Lung (tissue), 12 donors: ENCODE data around the gene MDFI. TPM values are rescaled to one million over a fixed set of nuclear protein-coding genes. Genes with fewer than 3 reads are reported as not detected.

Experiments
- ATAC-seq: fragments of 200-7000 bp; cut with Tn5 transposase; one replicate; pipeline ENCODE4 v1.9.1; 2020; ENCODE audit warnings: moderate number of reproducible peaks; ENCODE audit not compliant: insufficient read depth, low FRiP score
- DNase-seq, 3 donors: peaks; one replicate each; pipeline ENCODE4 v3.0.0-alpha.2; 2013 to 2017
- H3K27ac ChIP-seq, 2 donors: one replicate each; pipeline ENCODE4 v1.5.1; 2013; ENCODE audit warnings: mild to moderate bottlenecking in 2 of 2, moderate library complexity in 2 of 2, control low read depth in 1 of 2, inconsistent platforms in 1 of 2, low read depth in 1 of 2, low read length in 1 of 2
- H3K27me3 ChIP-seq, 3 donors: one replicate each; pipeline ENCODE4 v1.5.1; 2013; ENCODE audit warnings: low read length in 2 of 3; ENCODE audit not compliant: control insufficient read depth in 3 of 3, insufficient read depth in 3 of 3
- H3K36me3 ChIP-seq, 4 donors: one replicate each; pipeline ENCODE4 v1.5.1; 2013; ENCODE audit warnings: low read length in 4 of 4, mild to moderate bottlenecking in 1 of 4, moderate library complexity in 1 of 4; ENCODE audit not compliant: control insufficient read depth in 4 of 4, insufficient read depth in 4 of 4
- H3K4me1 ChIP-seq, 5 donors: one replicate each; pipeline ENCODE4 v1.5.1; 2013; ENCODE audit warnings: low read length in 5 of 5, mild to moderate bottlenecking in 2 of 5, moderate library complexity in 1 of 5; ENCODE audit not compliant: control insufficient read depth in 5 of 5, insufficient read depth in 5 of 5
- H3K4me3 ChIP-seq: one replicate; pipeline ENCODE4 v1.5.1; 2013; ENCODE audit warnings: mild to moderate bottlenecking, control low read depth, moderate library complexity
- H3K9ac ChIP-seq, 2 donors: one replicate each; pipeline ENCODE4 v1.5.1; 2013; ENCODE audit warnings: low read length in 2 of 2, control low read depth in 1 of 2; ENCODE audit not compliant: insufficient read depth in 1 of 2
- H3K9me3 ChIP-seq, 4 donors: one replicate each; pipeline ENCODE4 v1.5.1; 2013; ENCODE audit warnings: low read length in 3 of 4, mild to moderate bottlenecking in 1 of 4, moderate library complexity in 1 of 4; ENCODE audit not compliant: control insufficient read depth in 4 of 4, insufficient read depth in 3 of 4
- whole genome bisulfite sequencing, 2 donors: extraction: QIAGEN DNeasy Blood & Tissue Kit; methylation state at CpG; one replicate each; pipeline ENCODE4 v1.1.7; 2013; 5-methylcytosine and 5-hydroxymethylcytosine counted together
- polyA plus RNA-seq, 2 donors: library from polyadenylated mRNA; stranded (reverse); fragments of 200-250 nt; gene quantifications; one replicate each; pipeline ENCODE4 v1.2.1, GENCODE V29; 2013
- total RNA-seq, 2 donors: library from RNA; depleted of rRNA in 1 of 2; stranded (reverse); fragments of >200 nt in 1 of 2; gene quantifications; one replicate each; pipeline ENCODE4 v1.2.1, GENCODE V29; 2014 to 2021
- TF ChIP-seq, protein P1 (sequence below): IDR thresholded peaks from 2 replicates; pipeline ENCODE4 v1.5.1; 2012; ENCODE audit warnings: mild to moderate bottlenecking; ENCODE audit errors: control extremely low read depth, extremely low read depth
- donor health status: control.
- donor health status: control.
- donor health status: Bipolar disorder and iron deficiency.
- donor health status: healthy.
- donor health status: DM: yes; HTN: yes; CAD: no.

MDFI gene
- total and polyA plus RNA-seq, 4 donors: 16.4 to 36.4 (median 21.9) TPM

DNA sequence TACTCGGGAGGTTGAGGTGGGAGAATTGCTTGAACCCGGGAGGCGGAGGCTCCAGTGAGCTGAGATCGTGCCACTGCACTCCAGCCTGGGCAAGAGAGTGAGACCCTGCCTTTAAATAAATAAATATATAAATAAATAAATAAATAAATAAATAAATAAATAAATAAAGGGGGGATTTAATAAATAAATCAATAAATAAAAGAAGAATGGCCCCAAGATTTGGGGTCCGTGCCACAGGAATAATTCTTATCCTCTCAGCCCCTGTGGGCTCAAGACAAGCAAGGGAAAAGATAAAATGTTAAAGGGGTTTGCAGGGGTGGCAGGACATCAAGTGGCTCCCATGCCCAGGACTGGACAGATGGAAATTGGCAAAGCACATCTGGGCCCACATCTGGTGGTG, 31.2 kb upstream of the MDFI start:
- Histone ChIP-seq H3K36me3 (no peaks in the 10 kb centered on the region), H3K9ac (no peak overlapping the region), H3K27me3 (no peaks in the 10 kb centered on the region), H3K4me3 (no peak overlapping the region), H3K9me3 (peaks cover 0 to 3% (median 0%) of the 10 kb centered on the region in 4 donors), H3K4me1 (peaks cover 0 to 8% (median 0%) of the 10 kb centered on the region in 5 donors), H3K27ac (no peak overlapping the region)
- 94 to 95% methylated on average over 5 of the region's 5 CpGs for WGBS, 2 donors
- TF ChIP-seq, protein P1, sequence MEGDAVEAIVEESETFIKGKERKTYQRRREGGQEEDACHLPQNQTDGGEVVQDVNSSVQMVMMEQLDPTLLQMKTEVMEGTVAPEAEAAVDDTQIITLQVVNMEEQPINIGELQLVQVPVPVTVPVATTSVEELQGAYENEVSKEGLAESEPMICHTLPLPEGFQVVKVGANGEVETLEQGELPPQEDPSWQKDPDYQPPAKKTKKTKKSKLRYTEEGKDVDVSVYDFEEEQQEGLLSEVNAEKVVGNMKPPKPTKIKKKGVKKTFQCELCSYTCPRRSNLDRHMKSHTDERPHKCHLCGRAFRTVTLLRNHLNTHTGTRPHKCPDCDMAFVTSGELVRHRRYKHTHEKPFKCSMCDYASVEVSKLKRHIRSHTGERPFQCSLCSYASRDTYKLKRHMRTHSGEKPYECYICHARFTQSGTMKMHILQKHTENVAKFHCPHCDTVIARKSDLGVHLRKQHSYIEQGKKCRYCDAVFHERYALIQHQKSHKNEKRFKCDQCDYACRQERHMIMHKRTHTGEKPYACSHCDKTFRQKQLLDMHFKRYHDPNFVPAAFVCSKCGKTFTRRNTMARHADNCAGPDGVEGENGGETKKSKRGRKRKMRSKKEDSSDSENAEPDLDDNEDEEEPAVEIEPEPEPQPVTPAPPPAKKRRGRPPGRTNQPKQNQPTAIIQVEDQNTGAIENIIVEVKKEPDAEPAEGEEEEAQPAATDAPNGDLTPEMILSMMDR: no peak
- no peak for DNase-seq
- no peak for ATAC-seq

DNA sequence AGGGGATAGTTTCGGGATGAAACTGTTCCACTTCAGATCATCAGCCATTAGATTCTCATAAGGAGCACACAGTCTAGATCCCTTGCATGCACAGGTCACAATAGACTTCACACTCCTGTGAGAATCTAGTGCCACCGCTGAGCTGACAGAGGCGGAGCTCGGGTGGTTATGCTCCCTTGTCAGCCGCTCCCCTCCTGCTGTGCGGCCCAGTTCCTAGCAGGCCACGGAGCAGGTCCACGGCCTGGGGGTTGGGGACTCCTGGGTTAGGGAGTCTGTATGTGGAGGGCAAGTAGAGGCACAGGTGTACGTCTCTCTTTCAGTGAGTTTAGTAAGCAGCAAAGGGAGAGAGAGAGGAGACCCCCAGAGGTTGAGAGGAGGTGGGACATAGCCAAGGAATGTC, 30.5 kb upstream of the MDFI start:
- DNase-seq: no peak
- H3K36me3 ChIP-seq: no peaks in the 10 kb centered on the region

DNA sequence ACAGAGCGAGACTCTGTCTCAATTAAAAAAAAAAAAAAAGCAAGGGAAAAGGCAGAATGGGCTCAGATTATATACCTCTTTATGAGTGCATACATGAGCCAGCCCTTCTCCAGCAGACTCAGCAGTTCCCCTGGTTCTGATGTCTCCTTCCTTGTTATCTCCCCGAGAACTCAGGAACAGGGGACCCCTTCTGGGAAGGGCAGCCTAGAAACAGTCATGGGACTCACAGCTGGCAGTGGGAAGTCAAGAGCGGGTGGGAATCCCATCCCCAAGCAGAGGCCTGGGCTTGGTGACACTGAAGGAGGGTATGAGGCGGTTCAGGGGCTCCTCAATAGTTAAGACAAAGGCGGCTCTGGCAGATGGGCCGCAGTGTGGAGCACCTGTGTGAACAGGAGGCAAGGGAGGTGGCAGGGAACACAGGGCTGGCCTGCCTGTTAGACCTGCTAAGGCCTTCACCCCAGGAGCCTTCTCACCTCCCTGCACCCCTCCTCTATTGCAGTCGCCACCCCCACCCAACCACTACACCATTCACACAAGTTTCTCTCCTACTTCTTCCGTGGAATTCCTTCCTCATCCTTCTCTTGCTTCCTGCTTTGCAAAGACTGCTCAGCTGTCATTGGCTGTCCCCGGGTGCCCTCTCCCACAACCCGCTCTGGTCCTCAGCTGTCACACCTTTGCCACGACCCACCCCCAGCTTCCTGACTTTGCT, 29.7 kb upstream of the MDFI start:
- no peaks in the 10 kb centered on the region for H3K4me1 ChIP-seq
- TF ChIP-seq, protein P1: no peak
- DNase-seq: no peak
- H3K36me3 ChIP-seq: no peaks in the 10 kb centered on the region
- H3K27ac ChIP-seq: no peak overlapping the region
- H3K27me3 ChIP-seq: no peaks in the 10 kb centered on the region
- H3K4me3 ChIP-seq: no peak overlapping the region
- peaks cover 0 to 3% (median 0%) of the 10 kb centered on the region in 4 donors for H3K9me3 ChIP-seq
- 85 to 88% methylated on average over 11 of the region's 11 CpGs for WGBS, 2 donors
- H3K9ac ChIP-seq: no peak overlapping the region
- no peak for ATAC-seq

More for the DNA sequence above, 30.5 kb upstream of the MDFI start:
- H3K4me3 ChIP-seq: no peak overlapping the region
- peaks cover 0 to 3% (median 0%) of the 10 kb centered on the region in 4 donors for H3K9me3 ChIP-seq
- 84 to 93% methylated on average over 9 of the region's 9 CpGs for WGBS, 2 donors
- TF ChIP-seq, protein P1: no peak
- ATAC-seq: no peak
- peaks cover 0 to 4% (median 0%) of the 10 kb centered on the region in 5 donors for H3K4me1 ChIP-seq
- H3K27ac ChIP-seq: no peak overlapping the region
- no peaks in the 10 kb centered on the region for H3K27me3 ChIP-seq
- H3K9ac ChIP-seq: no peak overlapping the region
